CD4-positive, alpha-beta T cell treated with Interleukin-17A for 1 hour (primary cell): ENCODE results near the gene KBTBD3.

Experiments
- DNase-seq: peaks from one replicate; pipeline ENCODE4 v3.0.0-alpha.2; 2020

Gene KBTBD3

GRCh38 chr11:106076919-106077608, at the start of gene KBTBD3:
TSS of gene KBTBD3 (minus strand) at chr11:106077347. CDS start at chr11:106059097, 18,250 bp downstream.
- peak; percentile 99 for DNase-seq

- DNase-seq: no peak
Measured at GRCh38 chr11:106121570-106122320, 44.6 kb upstream of the KBTBD3 start.

GRCh38 chr11:106105986-106106385, 28.8 kb upstream of the KBTBD3 start:
- no peak for DNase-seq

GRCh38 chr11:106101819-106102218, 24.7 kb upstream of the KBTBD3 start:
- DNase-seq: no peak

GRCh38 chr11:106101370-106101769, 24.2 kb upstream of the KBTBD3 start:
- DNase-seq: no peak

- DNase-seq: no peak
Measured at GRCh38 chr11:106098893-106099553, 21.9 kb upstream of the KBTBD3 start.

DNA sequence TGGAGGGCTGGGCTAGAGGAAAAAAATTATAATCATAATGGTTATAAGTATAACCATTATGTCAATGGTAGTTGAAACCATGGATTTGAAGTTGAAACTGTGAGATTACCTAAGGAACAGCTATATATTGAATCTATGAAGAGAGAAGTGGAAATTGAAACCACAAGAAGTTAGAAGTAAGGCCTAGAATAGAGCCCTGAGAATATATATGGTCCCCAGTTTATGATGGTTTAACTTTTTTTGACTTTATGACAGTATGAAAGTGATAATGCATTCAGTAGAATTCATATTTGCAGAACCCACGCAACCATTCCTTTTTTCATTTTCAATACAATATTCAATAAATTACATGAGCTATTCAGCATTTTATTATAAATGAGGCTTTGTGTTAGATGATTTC, 15.3 kb upstream of the KBTBD3 start:
- no peak for DNase-seq

DNA sequence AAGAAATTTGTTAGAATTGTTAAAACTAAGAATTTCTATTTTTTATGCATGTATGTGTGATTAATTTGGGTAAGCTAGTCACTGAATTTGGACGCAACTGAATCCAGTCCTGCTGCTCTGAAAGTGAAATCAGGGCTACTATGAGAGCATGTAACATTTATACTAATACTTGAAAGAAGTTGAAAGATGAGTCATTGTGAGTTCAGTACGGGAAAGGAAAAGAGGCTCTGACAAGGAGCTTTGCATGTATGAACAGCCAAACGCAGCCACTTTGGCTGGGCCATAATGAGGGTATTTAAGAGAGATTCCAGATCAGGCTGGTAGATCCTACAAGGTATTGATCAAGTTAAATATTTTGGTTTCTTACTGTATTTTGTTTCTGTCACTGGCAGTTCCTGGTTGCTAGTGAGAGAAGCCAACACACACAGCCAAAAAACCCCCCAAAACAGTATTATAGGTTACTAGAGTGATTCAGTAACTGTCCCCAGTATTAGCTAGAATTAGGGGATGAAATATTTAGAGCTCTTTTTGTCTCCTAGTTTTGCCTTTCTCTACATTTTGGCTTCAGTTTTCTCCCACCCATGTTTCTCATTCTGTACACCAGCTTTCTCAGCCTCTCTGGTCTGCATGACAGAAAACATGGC, 14.5 kb upstream of the KBTBD3 start:
- DNase-seq: no peak

- no peak for DNase-seq
Measured at GRCh38 chr11:106088896-106089295, 11.7 kb upstream of the KBTBD3 start.

DNA sequence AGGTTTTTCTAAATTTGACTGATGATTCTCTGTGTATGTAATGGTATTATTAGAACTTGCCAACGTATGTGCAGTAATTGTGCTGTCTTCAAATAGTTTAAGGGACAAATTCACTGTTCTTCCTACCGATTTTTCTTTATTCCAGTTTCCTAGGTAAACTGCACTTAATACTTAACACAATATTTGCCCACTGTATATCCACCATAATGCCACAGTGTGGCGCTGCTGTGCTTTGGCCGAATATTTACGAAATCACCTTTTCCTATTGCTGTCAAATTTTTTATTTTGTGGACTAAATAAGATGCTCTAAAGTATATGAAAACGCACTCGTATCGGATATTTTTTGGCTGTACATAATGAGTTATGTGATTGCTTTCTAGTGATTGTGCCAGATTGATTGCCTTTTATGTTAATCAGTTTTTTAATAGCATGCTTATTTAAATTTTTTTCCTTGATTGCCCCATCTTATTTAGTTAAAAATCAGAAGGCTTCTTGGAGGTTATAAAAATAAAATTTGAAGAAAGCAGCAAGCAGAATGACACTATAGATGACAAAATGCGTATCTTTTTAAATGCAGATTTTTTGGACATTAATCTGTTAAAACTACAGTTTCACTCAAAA, 10.8 kb upstream of the KBTBD3 start:
- peak; percentile 56 for DNase-seq

- no peak for DNase-seq
Measured at GRCh38 chr11:106086850-106087249, 9.7 kb upstream of the KBTBD3 start.

DNA sequence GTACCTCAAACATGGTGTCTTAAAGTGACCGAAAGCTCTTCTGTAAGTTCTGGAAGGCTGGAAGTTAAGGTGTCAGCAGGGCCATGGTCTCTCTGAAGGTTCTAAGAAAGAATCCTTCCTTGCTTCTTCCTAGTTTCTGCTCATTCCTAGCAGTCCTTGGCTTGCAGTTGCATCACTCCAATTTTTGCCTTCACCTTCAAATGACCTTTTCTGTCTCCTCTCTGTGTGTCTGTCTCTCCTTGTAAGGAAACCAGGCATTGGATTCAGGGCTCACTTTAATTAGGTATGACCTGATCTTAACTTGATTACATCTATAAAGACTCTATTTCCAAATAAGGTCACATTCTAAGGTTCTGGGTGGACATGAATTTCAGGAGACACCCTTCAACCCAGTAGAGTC, 9.0 kb upstream of the KBTBD3 start:
- no peak for DNase-seq

GRCh38 chr11:106082096-106082495, 4.9 kb upstream of the KBTBD3 start:
- no peak for DNase-seq

- DNase-seq: no peak
Measured at GRCh38 chr11:106077609-106078455, 685 bp upstream of the KBTBD3 start, which contains the start of gene AASDHPPT. TSS of gene AASDHPPT (plus strand) at chr11:106077662. CDS start at chr11:106077711, 49 bp downstream.

DNA sequence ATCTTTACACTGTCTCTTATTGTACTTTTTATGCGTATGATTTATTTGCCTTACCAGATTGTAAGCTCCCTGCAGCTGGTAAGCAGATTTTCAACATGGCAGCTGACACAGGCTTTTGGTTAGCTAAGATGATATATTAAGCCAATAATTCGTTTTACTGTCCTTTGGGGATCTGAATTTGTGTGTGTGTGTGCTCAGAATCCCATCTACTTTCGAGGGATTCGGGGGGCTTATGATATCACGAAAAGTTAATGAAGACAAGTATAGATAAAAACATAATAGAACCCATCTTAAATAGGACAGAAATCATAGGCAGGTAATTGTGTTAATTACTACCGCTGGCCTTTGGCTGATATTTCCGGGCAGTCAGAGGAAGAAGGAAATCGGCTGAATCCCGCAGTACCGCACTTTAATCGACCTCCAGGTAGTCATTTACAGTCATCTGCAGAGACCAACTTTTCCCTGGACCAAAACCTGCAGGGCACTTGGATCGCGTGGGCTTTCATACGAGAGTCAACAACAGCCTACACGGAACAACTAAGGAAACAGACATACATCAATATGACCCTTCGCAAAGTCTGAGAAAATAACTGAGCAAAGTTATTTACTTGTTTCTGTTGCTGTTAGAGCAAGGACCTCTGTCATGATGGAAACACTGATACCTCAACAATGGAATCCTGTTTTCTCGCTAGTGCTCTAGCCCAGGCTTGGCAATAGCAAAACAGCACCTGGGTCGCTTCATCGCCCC, 802 bp downstream of the KBTBD3 start:
- no peak for DNase-seq

GRCh38 chr11:106072804-106073203, 4.3 kb downstream of the KBTBD3 start:
- DNase-seq: no peak

GRCh38 chr11:106070606-106071005, 6.5 kb downstream of the KBTBD3 start:
- no peak for DNase-seq

- no peak for DNase-seq
Measured at GRCh38 chr11:106063009-106063408, 14.1 kb downstream of the KBTBD3 start.

- no peak for DNase-seq
Measured at GRCh38 chr11:106061954-106062949, 14.9 kb downstream of the KBTBD3 start.
